ENCODE measurements around the gene DNASE1.
"Not testable (repeated sequence)": the region's sequence is repeated elsewhere in the genome, so short reads cannot be mapped to it uniquely, and the experiment has no call there.

DNASE1 gene

DNA sequence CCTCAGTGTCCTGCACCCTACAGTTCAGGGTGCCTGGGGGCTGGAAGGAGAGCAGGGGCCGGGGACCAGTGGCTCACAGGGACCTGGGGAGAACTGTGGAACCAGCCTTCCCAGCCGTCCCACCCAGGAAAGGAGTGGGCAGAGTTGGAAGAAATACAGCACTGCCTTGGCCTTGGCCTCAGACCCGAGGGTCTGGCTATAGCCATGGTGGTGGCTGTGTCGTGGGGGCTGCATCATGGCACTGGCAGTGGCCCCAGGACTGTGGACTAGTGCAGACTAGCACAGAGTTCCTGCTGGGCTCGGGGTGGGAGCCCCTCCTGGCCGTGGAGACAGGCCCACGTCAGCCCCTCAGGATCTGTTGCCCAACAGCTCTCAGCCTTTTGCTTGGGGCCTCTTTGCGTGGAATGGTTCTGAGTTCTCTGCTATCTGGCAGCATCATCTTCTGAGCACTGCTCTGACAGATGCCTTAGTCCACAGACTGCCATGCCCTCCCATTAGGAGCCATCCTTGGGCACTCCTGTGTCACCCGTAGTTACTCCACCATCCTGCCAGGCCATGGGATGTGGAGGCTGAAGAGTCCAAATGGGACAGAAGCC is 12.6 kb upstream of the DNASE1 start:
- no peak for DNase-seq

- DNase-seq = no peak
Measured at GRCh38 chr16:3642397-3643094, 11.9 kb upstream of the DNASE1 start.

DNA sequence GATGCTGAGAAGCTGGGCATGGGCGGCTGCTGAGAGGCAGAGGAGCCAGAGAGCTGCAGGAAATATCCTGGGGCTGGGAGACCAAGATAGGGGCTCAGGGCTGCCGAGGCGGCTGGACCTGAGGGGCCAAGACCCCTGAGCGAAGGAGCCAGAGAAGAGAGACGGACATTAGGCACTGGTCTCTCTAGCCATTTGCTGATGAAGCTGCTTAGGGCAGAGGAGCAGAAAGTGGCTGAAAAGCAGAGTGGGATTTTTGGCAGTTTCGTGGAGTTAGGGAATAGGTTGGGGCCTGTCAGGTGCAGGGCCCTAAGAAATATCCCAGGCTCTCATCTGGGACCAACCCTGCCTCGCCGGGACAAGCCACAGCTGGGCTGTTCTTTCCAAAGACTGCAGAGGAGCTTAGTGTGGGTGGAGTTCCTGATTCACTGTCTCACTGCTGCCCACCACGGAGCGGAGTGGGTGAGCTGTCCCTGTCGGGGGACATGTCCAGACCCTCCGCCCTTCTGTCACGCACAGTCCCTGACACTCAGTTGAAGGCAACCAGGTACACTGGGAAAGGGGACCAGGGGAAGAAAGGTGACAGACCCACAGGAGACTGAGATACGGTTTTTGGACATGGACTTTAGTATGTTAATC is 11.3 kb upstream of the DNASE1 start:
- no peak for DNase-seq

- DNase-seq = no peak
Measured at GRCh38 chr16:3645108-3645503, 9.4 kb upstream of the DNASE1 start.

DNA sequence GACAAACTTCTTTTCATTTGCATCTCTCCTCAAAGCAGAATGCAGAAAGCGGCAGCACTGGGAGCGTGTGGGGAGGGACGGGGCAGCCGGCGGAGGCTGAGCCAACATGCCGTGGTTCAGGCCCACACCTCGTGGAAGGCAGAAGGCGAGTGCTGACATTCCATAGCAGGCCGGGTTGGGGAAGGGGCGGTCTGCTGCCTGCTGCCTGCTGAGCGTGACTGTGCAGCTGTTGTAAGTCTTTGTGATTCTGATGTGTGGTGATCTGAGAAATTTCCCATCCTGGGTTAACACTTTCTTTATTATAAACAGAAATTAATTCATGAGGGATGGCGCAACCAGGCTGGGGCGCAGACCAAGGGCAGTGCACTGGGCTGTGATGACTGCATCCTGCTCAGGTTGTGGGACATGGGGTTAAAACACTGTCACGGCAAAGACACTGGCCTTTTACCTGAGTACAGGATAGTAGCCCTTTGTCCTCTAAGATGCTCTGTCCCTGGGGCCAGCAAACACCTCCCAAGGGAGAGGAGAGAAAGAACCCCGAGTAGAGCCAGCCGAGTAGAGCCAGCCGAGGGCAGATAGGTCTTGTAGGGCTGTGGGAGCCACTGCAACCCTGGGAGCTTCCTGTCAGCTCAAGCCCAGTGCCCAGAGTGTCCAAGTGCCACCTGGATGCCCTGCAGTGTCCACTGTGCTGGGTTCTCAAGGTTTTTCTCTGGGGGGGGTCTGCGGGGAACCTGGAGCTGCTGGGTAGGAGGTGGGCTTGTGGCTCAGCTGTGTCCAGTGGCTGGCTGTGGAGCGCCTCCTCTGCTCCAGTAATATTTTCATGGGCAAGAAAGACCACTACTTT is 8.8 kb upstream of the DNASE1 start:
- no peak for DNase-seq

DNA sequence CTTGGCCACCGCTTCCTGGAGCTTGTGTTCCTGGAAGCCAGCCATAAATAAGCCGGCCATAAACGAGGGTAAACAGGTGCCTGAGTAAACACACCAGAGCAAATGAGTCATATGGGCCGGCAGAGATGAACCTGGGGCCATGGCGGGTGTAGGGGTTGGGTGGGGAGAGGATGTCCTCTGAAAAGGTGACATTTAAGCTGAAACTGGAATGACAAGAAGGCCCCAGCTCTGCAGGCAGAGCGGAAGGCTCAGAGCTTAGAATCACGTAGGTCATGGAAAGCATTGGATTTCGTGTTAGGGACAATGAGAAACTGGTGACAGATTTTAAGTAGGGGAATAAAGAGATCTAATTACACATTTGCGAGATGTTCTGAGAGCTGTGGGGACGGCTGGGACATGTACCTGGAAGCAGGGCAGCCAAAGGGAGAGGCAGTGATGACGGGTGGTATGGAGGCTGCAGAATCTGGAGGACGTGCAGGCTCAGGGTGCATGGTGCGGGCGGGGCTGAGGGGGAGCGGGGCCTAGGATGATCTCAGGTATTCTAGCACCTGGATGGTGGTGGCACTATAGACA is 8.1 kb upstream of the DNASE1 start:
- no peak for DNase-seq

- no peak for DNase-seq
Measured at GRCh38 chr16:3650631-3651265, 3.7 kb upstream of the DNASE1 start.

- DNase-seq = no peak
Measured at GRCh38 chr16:3651461-3652372, 2.8 kb upstream of the DNASE1 start.

DNA sequence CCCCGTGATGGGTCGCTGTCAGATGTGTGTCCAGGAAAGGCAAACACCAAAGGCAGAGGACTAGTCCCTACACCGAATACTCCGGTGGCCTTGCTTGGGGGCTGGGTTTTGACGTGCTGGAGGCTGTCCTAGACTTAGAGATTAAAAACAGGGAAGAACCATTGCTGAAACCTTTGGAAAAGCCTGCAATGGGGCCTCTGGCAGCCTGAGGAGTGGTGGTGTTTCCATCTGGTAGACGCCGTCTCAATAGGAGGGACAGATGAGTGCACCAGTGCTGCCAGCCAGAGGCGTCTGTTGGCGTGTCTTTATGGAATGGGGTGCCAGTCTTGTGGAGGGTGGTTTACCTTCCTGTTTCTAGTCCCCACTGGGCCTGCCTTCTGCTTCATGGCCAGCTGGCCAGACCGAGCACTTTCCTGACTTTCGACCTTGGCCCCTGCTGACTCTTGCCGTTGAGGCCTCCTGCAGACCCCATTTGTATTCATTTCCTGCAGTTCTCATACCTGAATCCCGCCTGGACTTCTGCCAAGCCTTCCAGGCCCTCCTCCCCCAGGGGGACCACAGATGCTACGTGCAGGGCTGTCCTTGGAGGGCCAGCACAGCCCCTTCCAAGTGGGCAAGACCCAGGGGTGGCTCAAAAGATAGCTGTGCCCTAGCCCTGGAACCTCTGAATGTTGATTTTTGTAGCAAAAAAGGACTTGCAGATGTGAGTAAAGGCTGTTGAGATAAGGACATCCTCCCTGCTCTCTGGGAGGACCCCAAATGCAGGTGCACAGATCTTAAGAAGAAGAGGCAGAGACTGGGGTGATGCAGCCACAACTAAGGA is 1.9 kb upstream of the DNASE1 start:
- DNase-seq = no peak

- DNase-seq = no peak
Measured at GRCh38 chr16:3655030-3655395, 522 bp downstream of the DNASE1 start.

- DNase-seq = no peak
Measured at GRCh38 chr16:3655396-3656159, 1.1 kb downstream of the DNASE1 start.

GRCh38 chr16:3656160-3656490 is 1.6 kb downstream of the DNASE1 start:
- DNase-seq = not testable (repeated sequence)

GRCh38 chr16:3656491-3657468 is 2.3 kb downstream of the DNASE1 start:
- DNase-seq = no peak

- DNase-seq = no peak
Measured at GRCh38 chr16:3659251-3659650, 4.8 kb downstream of the DNASE1 start.

- no peak for DNase-seq
Measured at GRCh38 chr16:3661311-3661710, 6.8 kb downstream of the DNASE1 start.

DNA sequence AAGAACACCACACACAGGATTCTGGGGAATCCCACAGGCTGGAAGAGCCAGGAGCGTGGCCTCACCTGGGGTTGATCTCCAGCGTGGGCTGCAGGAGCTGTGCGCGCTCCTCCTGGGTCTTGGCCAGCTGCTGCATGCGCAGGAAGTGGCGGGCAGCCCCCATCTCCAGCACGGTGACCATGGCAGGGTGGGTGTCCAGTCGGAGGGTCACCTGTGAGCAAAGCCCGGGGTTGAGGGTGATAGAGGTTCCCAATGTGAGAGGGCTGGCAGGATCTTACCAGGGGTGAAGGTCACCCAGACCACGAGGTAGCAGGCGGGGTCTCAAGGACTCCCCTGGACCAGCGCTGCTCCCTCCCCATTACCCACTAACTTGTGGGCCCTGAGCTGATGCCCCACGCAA is 7.4 kb downstream of the DNASE1 start:
- DNase-seq = no peak

DNA sequence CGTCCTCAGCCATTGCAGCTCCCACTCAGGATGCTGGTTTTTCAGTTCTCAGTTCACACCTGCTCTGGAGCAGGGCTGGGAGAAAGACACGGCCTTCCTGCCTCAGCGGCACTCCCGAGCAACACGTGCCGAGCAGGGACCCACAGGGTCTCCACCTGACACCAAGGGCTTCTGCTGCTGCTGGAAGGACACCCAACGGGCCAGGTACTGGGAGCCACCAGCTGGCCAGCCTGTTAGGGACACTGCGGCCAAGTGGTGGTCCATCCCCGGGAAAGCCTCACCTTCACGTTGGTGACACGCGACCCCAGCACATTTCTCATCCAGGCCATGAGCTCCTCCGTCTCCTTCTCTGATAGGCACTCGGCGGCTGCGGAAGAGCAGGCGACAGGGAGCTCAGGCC is 8.1 kb downstream of the DNASE1 start:
- no peak for DNase-seq

- no peak for DNase-seq
Measured at GRCh38 chr16:3664187-3664896, 9.9 kb downstream of the DNASE1 start.

Measured in kidney glomerular epithelial cell (primary cell).